Small intestine (tissue), 7 donors: ENCODE results near the gene TIPARP. TPM values are rescaled to one million over a fixed set of nuclear protein-coding genes. Genes with fewer than 3 reads are reported as not detected.
"Not testable (repeated sequence)": the region's sequence is repeated elsewhere in the genome, so short reads cannot be mapped to it uniquely, and the experiment has no call there.

Experiments
- DNase-seq, 2 donors: peaks; one replicate each; pipeline versions ENCODE4 v3.0.0 to v3.0.0-alpha.2; 2013
- FAIRE-seq: peaks from 2 replicates; lab custom pipeline; 2012; peaks lifted over from hg19 to GRCh38; lab: Jason Lieb, UNC
- H3K27ac ChIP-seq, 3 donors: one replicate each; pipeline ENCODE4 v1.5.1; 2013; ENCODE audit warnings: low read length in 2 of 3, mild to moderate bottlenecking in 2 of 3, control low read depth in 1 of 3, inconsistent platforms in 1 of 3, low read depth in 1 of 3, moderate library complexity in 1 of 3
- H3K27me3 ChIP-seq, 3 donors: one replicate each; pipeline ENCODE4 v1.6.1; 2013; ENCODE audit warnings: low read length in 3 of 3, inconsistent platforms in 1 of 3; ENCODE audit not compliant: control insufficient read depth in 3 of 3, insufficient read depth in 3 of 3
- H3K36me3 ChIP-seq, 3 donors: one replicate each; pipeline ENCODE4 v1.6.1; 2013; ENCODE audit warnings: low read length in 3 of 3, inconsistent platforms in 1 of 3, low read depth in 1 of 3, mild to moderate bottlenecking in 1 of 3, moderate library complexity in 1 of 3; ENCODE audit not compliant: control insufficient read depth in 3 of 3, insufficient read depth in 2 of 3
- H3K4me1 ChIP-seq, 3 donors: one replicate each; pipeline ENCODE4 v1.6.1; 2013; ENCODE audit warnings: low read length in 2 of 3, inconsistent platforms in 1 of 3, low read depth in 1 of 3, mild to moderate bottlenecking in 1 of 3, moderate library complexity in 1 of 3; ENCODE audit not compliant: control insufficient read depth in 3 of 3, insufficient read depth in 2 of 3
- H3K4me3 ChIP-seq, 3 donors: one replicate each; pipeline ENCODE4 v1.5.1; 2013; ENCODE audit warnings: low read length in 3 of 3, control low read depth in 1 of 3, inconsistent platforms in 1 of 3, low read depth in 1 of 3, mild to moderate bottlenecking in 1 of 3, moderate library complexity in 1 of 3
- H3K9me3 ChIP-seq, 2 donors: one replicate each; pipeline ENCODE4 v1.6.1; 2013; ENCODE audit warnings: low read depth in 1 of 2, low read length in 1 of 2; ENCODE audit not compliant: control insufficient read depth in 2 of 2, insufficient read depth in 1 of 2
- WGBS, 3 donors: extraction: QIAGEN DNeasy Blood & Tissue Kit; methylation state at CpG; one replicate each; pipeline ENCODE4 v1.1.7; 2013; 5-methylcytosine and 5-hydroxymethylcytosine counted together
- polyA plus RNA-seq, 4 donors: library from polyadenylated mRNA; stranded (reverse) in 3 of 4; unstranded in 1 of 4; fragments of 200-250 nt in 3 of 4; fragments of 120-200 nt in 1 of 4; gene quantifications; one replicate each; pipeline versions ENCODE4 v1.2.1 to v1.2.3, GENCODE V29; 2013
- donor health status: healthy with polysubstance abuse.
- donor health status: control.
- donor health status: control.
- donor health status: Bipolar disorder and iron deficiency.
- donor health status: healthy.

The TIPARP gene
- polyA plus RNA-seq, 4 donors, result 8.5 to 18.3 (median 15.7) TPM

- no peaks in the 10 kb centered on the region for H3K36me3 ChIP-seq
- no peaks in the 10 kb centered on the region for H3K27me3 ChIP-seq
- H3K4me3 ChIP-seq, result no peak overlapping the region
- DNase-seq, result peak in 1 of 2 donors; percentile 41
- peaks cover 0 to 6% (median 5%) of the 10 kb centered on the region in 3 donors for H3K4me1 ChIP-seq
- WGBS, 3 donors, result 68 to 71% (median 68%) methylated on average over 7 of the region's 7 CpGs
- FAIRE-seq, result no peak
- no peaks in the 10 kb centered on the region for H3K9me3 ChIP-seq
- no peak overlapping the region for H3K27ac ChIP-seq
Observed at GRCh38 chr3:156728267-156728985, 54.0 kb downstream of the TIPARP start.

- no peaks in the 10 kb centered on the region for H3K36me3 ChIP-seq
- no peak for DNase-seq
- H3K9me3 ChIP-seq, result no peaks in the 10 kb centered on the region
- WGBS, 3 donors, result 77 to 88% (median 79%) methylated on average over 2 of the region's 2 CpGs
- H3K4me1 ChIP-seq, result peaks cover 0 to 6% (median 5%) of the 10 kb centered on the region in 3 donors
- H3K4me3 ChIP-seq, result no peak overlapping the region
- no peak overlapping the region for H3K27ac ChIP-seq
- no peaks in the 10 kb centered on the region for H3K27me3 ChIP-seq
- no peak for FAIRE-seq
Observed at GRCh38 chr3:156729460-156730179, 55.2 kb downstream of the TIPARP start.

DNA sequence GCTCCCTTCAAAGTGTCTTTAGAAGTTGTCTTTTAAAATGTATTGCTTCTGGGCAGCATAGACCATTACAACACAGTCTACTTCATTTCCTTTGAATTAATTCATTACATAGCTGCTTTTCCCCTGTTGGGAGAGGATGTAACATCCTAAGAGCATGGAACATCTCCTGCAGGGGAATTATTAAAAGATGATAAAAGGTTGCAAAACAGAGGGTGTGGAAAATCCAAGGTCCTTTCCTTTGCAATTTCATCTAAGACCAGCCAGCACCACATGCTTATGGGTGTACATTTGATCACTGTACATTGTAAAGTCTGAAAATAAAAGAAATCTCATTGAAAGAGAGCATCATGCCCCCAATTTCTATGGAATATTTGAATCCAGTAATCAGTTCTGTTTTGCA, 57.4 kb downstream of the TIPARP start:
- H3K27me3 ChIP-seq, result no peaks in the 10 kb centered on the region
- FAIRE-seq (no peak), DNase-seq (peak in 1 of 2 donors; percentile 50)
- no peaks in the 10 kb centered on the region for H3K9me3 ChIP-seq
- no peaks in the 10 kb centered on the region for H3K36me3 ChIP-seq
- no peak overlapping the region for H3K4me3 ChIP-seq
- no peak overlapping the region for H3K27ac ChIP-seq
- H3K4me1 ChIP-seq, result peaks cover 0 to 6% (median 0%) of the 10 kb centered on the region in 3 donors

GRCh38 chr3:156732261-156732660, 57.9 kb downstream of the TIPARP start:
- WGBS, 3 donors, result 69 to 76% (median 71%) methylated on average over 6 of the region's 6 CpGs
- H3K4me1 ChIP-seq, result peaks cover 0 to 6% (median 0%) of the 10 kb centered on the region in 3 donors
- no peak for DNase-seq
- H3K27me3 ChIP-seq, result no peaks in the 10 kb centered on the region
- no peak overlapping the region for H3K4me3 ChIP-seq
- FAIRE-seq, result no peak
- no peaks in the 10 kb centered on the region for H3K36me3 ChIP-seq
- no peak overlapping the region for H3K27ac ChIP-seq
- H3K9me3 ChIP-seq, result no peaks in the 10 kb centered on the region

DNA sequence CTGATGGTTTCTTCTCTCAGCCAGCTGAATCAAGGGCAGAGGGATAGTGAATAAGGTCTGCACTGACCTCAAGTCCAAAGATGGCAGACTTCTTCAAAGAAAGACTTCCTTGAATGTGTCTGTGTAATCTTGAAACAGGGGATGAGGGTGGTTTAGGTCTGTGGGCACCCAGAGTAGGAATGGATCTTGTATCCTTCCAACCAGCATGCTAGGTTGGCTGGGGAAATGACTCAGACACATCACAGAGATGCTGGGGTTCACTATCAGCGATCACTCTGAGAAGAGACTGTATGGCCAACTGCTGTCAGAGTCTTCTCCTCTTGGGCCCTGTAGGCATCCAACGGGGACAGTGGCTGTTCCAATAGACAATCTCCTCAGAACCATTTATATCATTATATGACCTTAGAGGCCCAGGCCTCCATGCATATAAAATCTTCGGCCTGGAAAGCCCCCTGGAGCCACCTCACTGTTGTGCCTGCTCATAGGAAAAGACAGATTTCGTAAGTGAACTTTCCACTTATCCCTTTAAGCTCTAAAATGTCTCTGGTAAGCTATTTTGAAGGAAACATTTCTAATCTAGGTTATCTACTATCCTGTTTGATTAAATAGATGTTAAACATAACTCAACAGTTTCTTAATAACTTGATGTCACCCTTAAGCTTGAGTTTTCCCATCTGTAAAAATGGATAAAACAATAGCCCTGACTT, 58.5 kb downstream of the TIPARP start:
- Histone ChIP-seq H3K4me1 (peaks cover 0 to 4% (median 0%) of the 10 kb centered on the region in 3 donors), H3K27me3 (no peaks in the 10 kb centered on the region), H3K9me3 (no peaks in the 10 kb centered on the region), H3K27ac (no peak overlapping the region), H3K4me3 (no peak overlapping the region), H3K36me3 (no peaks in the 10 kb centered on the region)
- 88 to 94% (median 89%) methylated on average over 4 of the region's 4 CpGs for WGBS, 3 donors
- DNase-seq, result no peak
- FAIRE-seq, result no peak

- not testable (repeated sequence) for H3K4me1 ChIP-seq, DNase-seq, H3K27me3 ChIP-seq, H3K27ac ChIP-seq, H3K4me3 ChIP-seq, H3K36me3 ChIP-seq, FAIRE-seq, H3K9me3 ChIP-seq
- 56 to 62% (median 58%) methylated on average over 3 of the region's 3 CpGs for WGBS, 3 donors
Observed at GRCh38 chr3:156734661-156735060, 60.3 kb downstream of the TIPARP start.

DNA sequence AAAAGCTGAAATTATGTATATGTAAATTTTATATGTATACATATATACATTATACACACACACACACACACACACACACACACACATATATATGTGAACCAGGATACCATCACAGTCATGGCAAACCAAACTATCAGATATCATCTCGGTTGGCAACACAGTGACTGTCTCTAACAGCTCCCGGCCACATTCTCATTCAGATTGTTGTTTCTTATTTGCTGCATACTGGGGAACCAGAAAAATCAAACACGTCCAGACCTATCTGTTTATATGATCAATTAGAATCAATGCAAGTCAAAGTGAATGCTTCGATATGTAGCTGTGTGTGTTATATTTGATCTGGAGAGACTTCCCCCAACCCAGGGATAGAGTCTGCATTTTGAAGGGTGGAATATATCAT, 61.1 kb downstream of the TIPARP start:
- Histone ChIP-seq H3K27me3 (no peaks in the 10 kb centered on the region), H3K36me3 (no peaks in the 10 kb centered on the region), H3K9me3 (no peaks in the 10 kb centered on the region), H3K4me3 (no peak overlapping the region), H3K4me1 (peaks cover 0 to 3% (median 0%) of the 10 kb centered on the region in 3 donors), H3K27ac (no peak overlapping the region)
- no peak for FAIRE-seq
- DNase-seq, result no peak
- 74 to 83% (median 75%) methylated on average over 4 of the region's 4 CpGs for WGBS, 3 donors

GRCh38 chr3:156737049-156737448, 62.7 kb downstream of the TIPARP start:
- not testable (repeated sequence) for H3K9me3 ChIP-seq, H3K27me3 ChIP-seq, DNase-seq, H3K4me1 ChIP-seq, H3K4me3 ChIP-seq, FAIRE-seq, H3K36me3 ChIP-seq, H3K27ac ChIP-seq
- WGBS, 3 donors, result 80 to 92% (median 90%) methylated on average over 3 of the region's 3 CpGs
